ENCODE results near the gene ECD.
A peak's percentile ranks its signal among the peaks of the same experiment; 100 is the strongest.
"Not testable (repeated sequence)": the region's sequence is repeated elsewhere in the genome, so short reads cannot be mapped to it uniquely, and the experiment has no call there.

The ECD gene

DNA sequence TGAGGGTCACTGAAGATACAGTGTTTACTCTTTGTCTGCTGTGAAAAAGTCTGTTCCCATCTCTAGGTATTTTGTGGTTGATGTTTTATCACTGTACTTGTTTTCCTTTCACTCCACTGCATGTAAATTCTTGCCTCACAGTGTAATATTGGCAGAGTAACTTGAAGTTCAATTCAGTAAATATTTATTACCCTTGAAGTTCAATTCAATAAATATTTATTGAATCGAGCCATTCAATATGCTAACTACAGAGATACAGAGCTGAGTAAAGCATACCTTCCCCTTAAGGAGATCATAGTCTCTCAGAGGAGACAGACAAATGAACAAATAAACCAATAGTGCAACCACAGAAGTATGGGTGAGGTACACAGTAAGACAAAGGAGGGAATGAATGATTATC lies 48.4 kb downstream of the ECD start:
- TF ChIP-seq, protein P1, sequence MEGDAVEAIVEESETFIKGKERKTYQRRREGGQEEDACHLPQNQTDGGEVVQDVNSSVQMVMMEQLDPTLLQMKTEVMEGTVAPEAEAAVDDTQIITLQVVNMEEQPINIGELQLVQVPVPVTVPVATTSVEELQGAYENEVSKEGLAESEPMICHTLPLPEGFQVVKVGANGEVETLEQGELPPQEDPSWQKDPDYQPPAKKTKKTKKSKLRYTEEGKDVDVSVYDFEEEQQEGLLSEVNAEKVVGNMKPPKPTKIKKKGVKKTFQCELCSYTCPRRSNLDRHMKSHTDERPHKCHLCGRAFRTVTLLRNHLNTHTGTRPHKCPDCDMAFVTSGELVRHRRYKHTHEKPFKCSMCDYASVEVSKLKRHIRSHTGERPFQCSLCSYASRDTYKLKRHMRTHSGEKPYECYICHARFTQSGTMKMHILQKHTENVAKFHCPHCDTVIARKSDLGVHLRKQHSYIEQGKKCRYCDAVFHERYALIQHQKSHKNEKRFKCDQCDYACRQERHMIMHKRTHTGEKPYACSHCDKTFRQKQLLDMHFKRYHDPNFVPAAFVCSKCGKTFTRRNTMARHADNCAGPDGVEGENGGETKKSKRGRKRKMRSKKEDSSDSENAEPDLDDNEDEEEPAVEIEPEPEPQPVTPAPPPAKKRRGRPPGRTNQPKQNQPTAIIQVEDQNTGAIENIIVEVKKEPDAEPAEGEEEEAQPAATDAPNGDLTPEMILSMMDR (IDR thresholded peaks at IDR 0.05; ENCODE audit: low read depth, low read length), result no peak

DNA sequence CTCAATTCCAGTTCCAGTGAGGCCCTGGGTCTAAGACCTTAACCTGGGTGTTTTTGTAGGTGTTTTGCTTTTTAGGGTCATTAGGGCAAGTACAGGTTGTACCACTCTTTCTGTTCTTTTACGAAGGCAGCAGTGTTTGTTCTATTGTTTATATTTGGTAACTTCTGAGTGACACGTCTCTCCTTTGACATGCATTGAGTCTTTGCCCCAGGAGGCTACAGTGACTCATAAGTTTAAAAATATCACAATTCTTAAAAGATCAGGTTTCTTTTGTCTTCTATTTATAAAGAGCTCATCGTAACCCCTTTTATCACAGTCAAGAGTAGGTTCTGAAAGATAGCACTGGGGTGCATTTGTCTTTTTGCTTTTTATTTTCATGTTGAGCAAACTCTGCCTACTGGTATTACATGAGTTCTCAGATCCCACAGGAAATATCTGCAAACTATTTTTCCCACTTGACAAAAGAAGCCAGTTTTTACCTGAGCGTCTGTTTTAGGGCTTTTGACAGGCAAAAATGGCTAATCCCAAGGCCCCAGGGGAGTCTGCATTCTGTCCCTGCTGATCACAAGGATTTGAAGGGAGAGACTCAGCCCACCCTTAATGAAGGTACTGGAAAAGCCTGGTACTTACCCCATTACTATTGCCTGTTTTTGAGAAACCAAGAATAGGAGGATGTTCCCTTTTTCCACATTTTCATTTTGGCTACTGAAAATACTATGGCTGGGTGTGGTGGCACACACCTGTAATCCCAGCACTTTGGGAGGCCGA lies 49.6 kb downstream of the ECD start:
- DNase-seq (ENCODE audit: low read depth in 2 of 2), result peak; percentile 25 to 65
- no peak overlapping the region for H3K4me3 ChIP-seq (replicated peaks in 1 of 2; ENCODE audit: low read depth in 2 of 2, low read length in 2 of 2)
- TF ChIP-seq, protein P1 (IDR thresholded peaks at IDR 0.05; ENCODE audit: low read depth, low read length), result no peak

More for the DNA sequence above, 48.4 kb downstream of the ECD start:
- no peak for DNase-seq (ENCODE audit: low read depth in 2 of 2)
- H3K4me3 ChIP-seq (replicated peaks in 1 of 2; ENCODE audit: low read depth in 2 of 2, low read length in 2 of 2), result no peak overlapping the region

DNA sequence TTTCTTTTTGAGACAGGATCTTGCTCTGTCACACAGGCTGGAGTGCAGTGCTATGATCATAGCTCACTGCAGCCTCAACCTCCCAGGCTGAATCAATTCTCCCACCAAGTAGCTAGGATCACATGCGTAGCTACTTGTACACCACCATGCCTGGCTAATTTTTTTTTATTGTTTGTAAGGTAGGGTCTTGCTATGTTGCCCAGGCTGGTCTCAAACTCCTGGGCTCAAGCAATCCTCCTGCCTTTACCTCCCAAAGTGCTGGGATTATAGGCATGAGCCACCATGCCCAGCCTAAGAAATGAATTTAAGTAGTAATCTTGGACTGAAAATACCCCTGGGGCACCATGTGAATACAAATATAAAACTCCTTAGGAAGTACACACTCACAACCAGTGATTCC lies 51.8 kb downstream of the ECD start:
- no peak for DNase-seq (ENCODE audit: low read depth in 2 of 2)
- TF ChIP-seq, protein P1 (IDR thresholded peaks at IDR 0.05; ENCODE audit: low read depth, low read length), result no peak
- no peak overlapping the region for H3K4me3 ChIP-seq (replicated peaks in 1 of 2; ENCODE audit: low read depth in 2 of 2, low read length in 2 of 2)

DNA sequence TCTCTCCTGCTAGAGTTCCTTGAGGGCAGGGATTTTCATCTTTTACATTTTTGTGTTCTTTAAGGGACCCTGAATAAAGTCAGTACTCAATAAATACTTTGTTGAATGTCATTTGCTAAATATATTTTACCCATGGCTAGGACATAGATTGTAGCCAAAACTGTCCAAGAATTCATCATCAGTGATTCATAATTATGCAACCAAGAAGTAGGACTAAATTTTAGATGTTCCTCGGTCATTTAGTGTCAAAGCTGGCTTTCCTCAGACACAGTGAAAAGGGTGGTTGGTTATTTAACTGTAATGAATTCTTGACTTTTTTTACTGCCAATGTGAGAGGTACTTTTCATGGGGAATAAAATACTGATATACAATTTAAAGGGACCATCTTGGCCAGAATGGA lies 54.3 kb downstream of the ECD start:
- TF ChIP-seq, protein P1 (IDR thresholded peaks at IDR 0.05; ENCODE audit: low read depth, low read length), result no peak
- DNase-seq (ENCODE audit: low read depth in 2 of 2), result peak; percentile 31 to 60
- H3K4me3 ChIP-seq (replicated peaks in 1 of 2; ENCODE audit: low read depth in 2 of 2, low read length in 2 of 2), result no peak overlapping the region

DNA sequence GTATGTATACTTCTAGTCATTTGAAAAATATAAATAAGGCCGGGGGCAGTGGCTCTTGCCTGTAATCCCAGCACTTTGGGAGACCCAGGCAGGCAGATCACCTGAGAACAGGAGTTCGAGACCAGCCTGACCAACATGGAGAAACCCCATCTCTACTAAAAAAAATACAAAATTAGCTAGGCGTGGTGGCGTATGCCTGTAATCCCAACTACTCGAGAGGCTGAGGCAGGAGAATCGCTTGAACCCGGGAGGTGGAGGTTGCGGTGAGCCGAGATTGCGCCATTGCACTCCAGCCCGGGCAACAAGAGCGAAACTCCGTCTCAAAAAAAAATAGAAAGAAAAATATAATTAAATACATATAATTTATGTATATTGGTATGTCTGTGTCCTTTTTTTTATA lies 55.8 kb downstream of the ECD start:
- H3K4me3 ChIP-seq (replicated peaks in 1 of 2; ENCODE audit: low read depth in 2 of 2, low read length in 2 of 2); DNase-seq (ENCODE audit: low read depth in 2 of 2): not testable (repeated sequence)

DNA sequence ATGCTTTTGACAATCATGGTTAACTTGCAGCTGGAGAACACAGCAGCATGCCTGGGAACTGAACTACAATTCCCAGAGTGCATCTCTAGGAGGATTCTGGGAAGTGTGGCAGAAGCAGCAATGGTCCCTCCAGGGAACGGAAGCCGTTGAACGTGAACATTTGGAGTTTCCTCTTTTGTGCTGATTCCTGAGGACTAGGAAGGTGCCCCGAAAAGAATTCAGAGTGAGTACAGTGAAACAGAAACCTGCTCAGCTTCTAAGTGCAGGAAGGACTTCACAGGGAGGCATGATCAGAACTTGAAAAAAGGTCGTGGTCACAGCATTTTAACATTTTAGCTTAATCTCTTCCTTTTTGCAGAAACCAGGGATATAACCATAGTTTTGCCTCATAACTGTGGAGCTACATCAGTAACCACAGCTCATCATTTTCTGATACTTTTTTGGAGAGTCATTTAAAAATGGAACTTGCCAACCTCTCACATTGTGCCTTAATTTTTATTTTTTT lies 57.4 kb downstream of the ECD start, which contains the start of gene NUDT13:
Gene NUDT13, plus strand, starts transcription at position 111 of the 505 bp plus-strand sequence. CDS start 3,911 bp downstream, outside the sequence.
- DNase-seq (ENCODE audit: low read depth in 2 of 2), result peak; percentile 80 to 84
- TF ChIP-seq, protein P1 (IDR thresholded peaks at IDR 0.05; ENCODE audit: low read depth, low read length), result no peak
- H3K4me3 ChIP-seq (replicated peaks in 1 of 2; ENCODE audit: low read depth in 2 of 2, low read length in 2 of 2), result peak within 1 kb of the TSS; percentile 43 to 51

DNA sequence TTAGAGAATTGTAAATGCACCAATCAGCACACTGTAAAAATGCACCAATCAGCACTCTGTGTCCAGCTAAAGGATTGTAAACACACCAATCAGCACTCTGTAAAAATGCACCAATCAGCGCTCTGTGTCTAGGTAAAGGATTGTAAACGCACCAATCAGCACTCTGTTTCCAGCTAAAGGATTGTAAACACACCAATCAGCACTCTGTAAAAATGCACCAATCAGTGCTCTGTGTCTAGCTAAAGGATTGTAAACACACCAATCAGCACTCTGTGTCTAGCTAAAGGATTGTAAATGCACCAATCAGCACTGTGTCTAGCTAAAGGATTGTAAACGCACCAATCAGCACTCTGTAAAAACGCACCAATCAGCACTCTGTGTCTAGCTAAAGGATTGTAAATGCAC lies 58.6 kb downstream of the ECD start:
- H3K4me3 ChIP-seq (replicated peaks in 1 of 2; ENCODE audit: low read depth in 2 of 2, low read length in 2 of 2); DNase-seq (ENCODE audit: low read depth in 2 of 2): not testable (repeated sequence)

DNA sequence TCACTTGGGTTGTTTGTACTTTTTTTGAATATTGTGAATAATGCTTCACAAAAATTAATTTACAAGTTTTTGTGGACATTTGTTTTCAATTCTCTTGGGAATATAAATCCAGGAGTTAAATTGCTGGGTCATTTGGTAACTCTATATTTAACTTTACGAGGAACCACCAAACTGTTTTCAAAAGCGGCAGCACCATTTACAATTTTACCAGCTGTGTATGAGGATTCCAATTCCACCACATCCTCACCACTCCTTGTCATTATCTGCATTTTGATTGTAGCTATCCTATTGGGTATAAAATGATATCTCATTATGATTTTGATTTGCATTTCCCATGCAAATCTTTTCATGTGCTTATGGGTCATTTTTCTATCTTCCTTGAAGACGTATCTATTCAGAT lies 61.5 kb downstream of the ECD start:
- no peak for DNase-seq (ENCODE audit: low read depth in 2 of 2)
- H3K4me3 ChIP-seq (replicated peaks in 1 of 2; ENCODE audit: low read depth in 2 of 2, low read length in 2 of 2), result no peak overlapping the region
- TF ChIP-seq, protein P1 (IDR thresholded peaks at IDR 0.05; ENCODE audit: low read depth, low read length), result no peak

Measured in cardiac fibroblast (primary cell).